Measurements from ENCODE around the gene KIF21A. TPM values are rescaled to one million over a fixed set of nuclear protein-coding genes. Genes with fewer than 3 reads are reported as not detected.

The KIF21A gene
- total RNA-seq, 1 donor, result 4.3 TPM

- H3K4me2 ChIP-seq (ENCODE audit: insufficient read depth, low read length), result no peak overlapping the region
- no peak overlapping the region for H3K4me3 ChIP-seq (ENCODE audit: insufficient read depth, low read length)
- no peaks in the 10 kb centered on the region for H3K9me3 ChIP-seq (ENCODE audit: low read depth, low read length)
- peaks cover 9% of the 10 kb centered on the region for H3K4me1 ChIP-seq (ENCODE audit: insufficient read depth, low read length)
- no peak overlapping the region for H2AFZ ChIP-seq (ENCODE audit: low read length)
- no peaks in the 10 kb centered on the region for H3K79me2 ChIP-seq (ENCODE audit: insufficient read depth, low read length)
- no peak for DNase-seq (ENCODE audit: insufficient read length, low spot score, missing footprints)
- H3K27me3 ChIP-seq (ENCODE audit: insufficient read depth, low read length), result no peaks in the 10 kb centered on the region
- no peak overlapping the region for H3K27ac ChIP-seq (ENCODE audit: low read depth, low read length)
- H4K20me1 ChIP-seq (ENCODE audit: insufficient read depth, low read length), result no peaks in the 10 kb centered on the region
- no peak for TF ChIP-seq CTCF (IDR thresholded peaks at IDR 0.05; ENCODE audit: extremely low read depth, low read depth, low read length)
- H3K36me3 ChIP-seq (ENCODE audit: insufficient read depth, low read length), result no peaks in the 10 kb centered on the region
Observed at GRCh38 chr12:39332661-39333175, 110.2 kb downstream of the KIF21A start.

GRCh38 chr12:39331539-39332261, 111.2 kb downstream of the KIF21A start:
- H3K79me2 ChIP-seq (ENCODE audit: insufficient read depth, low read length), result no peaks in the 10 kb centered on the region
- no peak overlapping the region for H2AFZ ChIP-seq (ENCODE audit: low read length)
- no peaks in the 10 kb centered on the region for H3K27me3 ChIP-seq (ENCODE audit: insufficient read depth, low read length)
- H3K4me1 ChIP-seq (ENCODE audit: insufficient read depth, low read length), result peaks cover 9% of the 10 kb centered on the region
- no peak overlapping the region for H3K27ac ChIP-seq (ENCODE audit: low read depth, low read length)
- H3K4me2 ChIP-seq (ENCODE audit: insufficient read depth, low read length), result no peak overlapping the region
- DNase-seq (ENCODE audit: insufficient read length, low spot score, missing footprints), result no peak
- H3K9me3 ChIP-seq (ENCODE audit: low read depth, low read length), result no peaks in the 10 kb centered on the region
- no peak for TF ChIP-seq CTCF (IDR thresholded peaks at IDR 0.05; ENCODE audit: extremely low read depth, low read depth, low read length)
- H4K20me1 ChIP-seq (ENCODE audit: insufficient read depth, low read length), result no peaks in the 10 kb centered on the region
- H3K4me3 ChIP-seq (ENCODE audit: insufficient read depth, low read length), result no peak overlapping the region
- H3K36me3 ChIP-seq (ENCODE audit: insufficient read depth, low read length), result no peaks in the 10 kb centered on the region

GRCh38 chr12:39329876-39330275, 113.0 kb downstream of the KIF21A start:
- no peak overlapping the region for H3K4me2 ChIP-seq (ENCODE audit: insufficient read depth, low read length)
- no peaks in the 10 kb centered on the region for H3K9me3 ChIP-seq (ENCODE audit: low read depth, low read length)
- no peaks in the 10 kb centered on the region for H4K20me1 ChIP-seq (ENCODE audit: insufficient read depth, low read length)
- no peaks in the 10 kb centered on the region for H3K36me3 ChIP-seq (ENCODE audit: insufficient read depth, low read length)
- H3K4me1 ChIP-seq (ENCODE audit: insufficient read depth, low read length), result peaks cover 9% of the 10 kb centered on the region
- H2AFZ ChIP-seq (ENCODE audit: low read length), result no peak overlapping the region
- H3K79me2 ChIP-seq (ENCODE audit: insufficient read depth, low read length), result no peaks in the 10 kb centered on the region
- H3K4me3 ChIP-seq (ENCODE audit: insufficient read depth, low read length), result no peak overlapping the region
- no peak for DNase-seq (ENCODE audit: insufficient read length, low spot score, missing footprints)
- no peak for TF ChIP-seq CTCF (IDR thresholded peaks at IDR 0.05; ENCODE audit: extremely low read depth, low read depth, low read length)
- H3K27me3 ChIP-seq (ENCODE audit: insufficient read depth, low read length), result no peaks in the 10 kb centered on the region
- no peak overlapping the region for H3K27ac ChIP-seq (ENCODE audit: low read depth, low read length)

GRCh38 chr12:39329018-39329417, 113.9 kb downstream of the KIF21A start:
- no peaks in the 10 kb centered on the region for H3K9me3 ChIP-seq (ENCODE audit: low read depth, low read length)
- no peak overlapping the region for H3K4me3 ChIP-seq (ENCODE audit: insufficient read depth, low read length)
- DNase-seq (ENCODE audit: insufficient read length, low spot score, missing footprints), result peak; percentile 2
- H4K20me1 ChIP-seq (ENCODE audit: insufficient read depth, low read length), result no peaks in the 10 kb centered on the region
- H3K4me1 ChIP-seq (ENCODE audit: insufficient read depth, low read length), result peaks cover 9% of the 10 kb centered on the region
- H3K27ac ChIP-seq (ENCODE audit: low read depth, low read length), result no peak overlapping the region
- H3K4me2 ChIP-seq (ENCODE audit: insufficient read depth, low read length), result no peak overlapping the region
- H3K36me3 ChIP-seq (ENCODE audit: insufficient read depth, low read length), result no peaks in the 10 kb centered on the region
- no peaks in the 10 kb centered on the region for H3K79me2 ChIP-seq (ENCODE audit: insufficient read depth, low read length)
- TF ChIP-seq CTCF (IDR thresholded peaks at IDR 0.05; ENCODE audit: extremely low read depth, low read depth, low read length), result no peak
- H2AFZ ChIP-seq (ENCODE audit: low read length), result no peak overlapping the region
- no peaks in the 10 kb centered on the region for H3K27me3 ChIP-seq (ENCODE audit: insufficient read depth, low read length)

All from osteoblast (primary cell).